ENCODE measurements around the gene MTX1.
"Not testable (repeated sequence)": the region's sequence is repeated elsewhere in the genome, so short reads cannot be mapped to it uniquely, and the experiment has no call there.

DNA sequence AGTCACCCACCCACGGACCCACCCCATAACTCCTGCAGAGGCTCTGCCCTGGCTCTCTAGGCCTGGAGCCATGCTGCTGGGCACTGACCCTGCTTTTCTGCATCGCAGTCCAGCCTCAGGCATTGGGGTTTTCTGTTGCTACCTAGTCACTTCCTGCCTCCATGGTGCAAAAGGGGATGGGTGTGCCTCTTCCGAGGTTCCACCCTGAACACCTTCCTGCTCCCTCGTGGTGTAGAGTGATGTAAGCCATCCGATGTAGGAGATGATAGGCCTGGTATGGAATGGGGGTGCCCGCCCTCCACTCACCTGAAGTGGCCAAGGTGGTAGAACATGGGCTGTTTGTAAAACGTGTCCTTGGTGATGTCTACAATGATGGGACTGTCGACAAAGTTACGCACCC, 26.9 kb downstream of the MTX1 start:
- TF ChIP-seq, protein P1, sequence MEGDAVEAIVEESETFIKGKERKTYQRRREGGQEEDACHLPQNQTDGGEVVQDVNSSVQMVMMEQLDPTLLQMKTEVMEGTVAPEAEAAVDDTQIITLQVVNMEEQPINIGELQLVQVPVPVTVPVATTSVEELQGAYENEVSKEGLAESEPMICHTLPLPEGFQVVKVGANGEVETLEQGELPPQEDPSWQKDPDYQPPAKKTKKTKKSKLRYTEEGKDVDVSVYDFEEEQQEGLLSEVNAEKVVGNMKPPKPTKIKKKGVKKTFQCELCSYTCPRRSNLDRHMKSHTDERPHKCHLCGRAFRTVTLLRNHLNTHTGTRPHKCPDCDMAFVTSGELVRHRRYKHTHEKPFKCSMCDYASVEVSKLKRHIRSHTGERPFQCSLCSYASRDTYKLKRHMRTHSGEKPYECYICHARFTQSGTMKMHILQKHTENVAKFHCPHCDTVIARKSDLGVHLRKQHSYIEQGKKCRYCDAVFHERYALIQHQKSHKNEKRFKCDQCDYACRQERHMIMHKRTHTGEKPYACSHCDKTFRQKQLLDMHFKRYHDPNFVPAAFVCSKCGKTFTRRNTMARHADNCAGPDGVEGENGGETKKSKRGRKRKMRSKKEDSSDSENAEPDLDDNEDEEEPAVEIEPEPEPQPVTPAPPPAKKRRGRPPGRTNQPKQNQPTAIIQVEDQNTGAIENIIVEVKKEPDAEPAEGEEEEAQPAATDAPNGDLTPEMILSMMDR (IDR thresholded peaks at IDR 0.05) = not testable (repeated sequence)
- TF ChIP-seq POLR2A (IDR thresholded peaks at IDR 0.05) = not testable (repeated sequence)
